Activated CD4-positive, alpha-beta T cell treated with anti-CD3 and anti-CD28 coated beads, Interleukin-10, Interleukin-2, amounts not matched to agents 100 ng/mL and 50 ng/mL, durations not matched to agents 16 hours and 8 hours (primary cell): ENCODE results near the gene ST6GALNAC1.
"Not testable (repeated sequence)": the region's sequence is repeated elsewhere in the genome, so short reads cannot be mapped to it uniquely, and the experiment has no call there.

Experiments
- DNase-seq: peaks from one replicate; pipeline ENCODE4 v3.0.0-alpha.2; 2020

The ST6GALNAC1 gene

GRCh38 chr17:76611080-76611749, 32.3 kb downstream of the ST6GALNAC1 start:
- not testable (repeated sequence) for DNase-seq

GRCh38 chr17:76606685-76607084, 36.9 kb downstream of the ST6GALNAC1 start:
- DNase-seq, result not testable (repeated sequence)

GRCh38 chr17:76601065-76601464, 42.5 kb downstream of the ST6GALNAC1 start:
- DNase-seq, result no peak

GRCh38 chr17:76599694-76600460, 43.7 kb downstream of the ST6GALNAC1 start:
- no peak for DNase-seq

- no peak for DNase-seq
These were observed 45.5 kb downstream of the ST6GALNAC1 start for GRCh38 chr17:76598004-76598439.

GRCh38 chr17:76597156-76598003, 46.2 kb downstream of the ST6GALNAC1 start:
- no peak for DNase-seq

GRCh38 chr17:76594690-76595089, 48.9 kb downstream of the ST6GALNAC1 start:
- DNase-seq, result no peak

GRCh38 chr17:76593959-76594358, 49.6 kb downstream of the ST6GALNAC1 start:
- no peak for DNase-seq

- DNase-seq, result no peak
These were observed 50.2 kb downstream of the ST6GALNAC1 start for GRCh38 chr17:76593384-76593826.

- no peak for DNase-seq
These were observed 55.4 kb downstream of the ST6GALNAC1 start for GRCh38 chr17:76588182-76588581.

- no peak for DNase-seq
These were observed 56.6 kb downstream of the ST6GALNAC1 start for GRCh38 chr17:76586741-76587487.

GRCh38 chr17:76585649-76586593, 57.6 kb downstream of the ST6GALNAC1 start, which contains the start of gene ST6GALNAC2:
Gene ST6GALNAC2 (minus strand): TSS chr17:76585860. CDS start chr17:76585808, 52 bp downstream.
- DNase-seq, result peak; percentile 42

GRCh38 chr17:76585033-76585648, 58.4 kb downstream of the ST6GALNAC1 start:
- DNase-seq, result no peak

GRCh38 chr17:76584427-76585032, 59.0 kb downstream of the ST6GALNAC1 start:
- DNase-seq, result no peak

GRCh38 chr17:76582660-76583059, 60.9 kb downstream of the ST6GALNAC1 start:
- DNase-seq, result no peak

GRCh38 chr17:76581515-76581914, 62.0 kb downstream of the ST6GALNAC1 start:
- DNase-seq, result no peak

GRCh38 chr17:76579281-76579680, 64.3 kb downstream of the ST6GALNAC1 start:
- DNase-seq, result no peak

- no peak for DNase-seq
These were observed 65.2 kb downstream of the ST6GALNAC1 start for GRCh38 chr17:76578376-76578775.

GRCh38 chr17:76577876-76578275, 65.7 kb downstream of the ST6GALNAC1 start:
- DNase-seq, result no peak

GRCh38 chr17:76576189-76576588, 67.4 kb downstream of the ST6GALNAC1 start:
- no peak for DNase-seq
